SW 1271 (cell line): ENCODE measurements around the gene KLF3.
A peak's percentile ranks its signal among the peaks of the same experiment; 100 is the strongest.

Experiments
- DNase-seq, 2 experiments: peaks; one replicate each; lab custom pipeline; 2025; lab: John Stamatoyannopoulos, UW

KLF3 gene

GRCh38 chr4:38698176-38698575 lies 34.2 kb downstream of the KLF3 start:
- DNase-seq, result no peak

- no peak for DNase-seq
These were observed 35.1 kb downstream of the KLF3 start for GRCh38 chr4:38699112-38699511.

GRCh38 chr4:38703635-38704034 lies 39.6 kb downstream of the KLF3 start:
- no peak for DNase-seq

- no peak for DNase-seq
These were observed 40.7 kb downstream of the KLF3 start for GRCh38 chr4:38704622-38705154.

GRCh38 chr4:38706301-38706700 lies 42.3 kb downstream of the KLF3 start:
- no peak for DNase-seq

GRCh38 chr4:38710053-38710452 lies 46.1 kb downstream of the KLF3 start:
- DNase-seq, result no peak

GRCh38 chr4:38711066-38711465 lies 47.1 kb downstream of the KLF3 start:
- no peak for DNase-seq

- no peak for DNase-seq
These were observed 51.1 kb downstream of the KLF3 start for GRCh38 chr4:38715050-38715449.

GRCh38 chr4:38716256-38716655 lies 52.3 kb downstream of the KLF3 start:
- DNase-seq, result no peak

- DNase-seq, result no peak
These were observed 53.6 kb downstream of the KLF3 start for GRCh38 chr4:38717604-38718003.

GRCh38 chr4:38723114-38723513 lies 59.1 kb downstream of the KLF3 start:
- DNase-seq, result no peak

GRCh38 chr4:38723726-38724474 lies 59.9 kb downstream of the KLF3 start:
- peak in 1 of 2 experiments; percentile 10 for DNase-seq

- DNase-seq, result no peak
These were observed 60.4 kb downstream of the KLF3 start for GRCh38 chr4:38724475-38724808.

- DNase-seq, result no peak
These were observed 64.7 kb downstream of the KLF3 start for GRCh38 chr4:38728631-38729141.

- no peak for DNase-seq
These were observed 66.5 kb downstream of the KLF3 start for GRCh38 chr4:38730493-38730829.

- peak in 1 of 2 experiments; percentile 62 for DNase-seq
These were observed 67.0 kb downstream of the KLF3 start for GRCh38 chr4:38730830-38731646.

GRCh38 chr4:38733663-38734062 lies 69.7 kb downstream of the KLF3 start:
- no peak for DNase-seq

GRCh38 chr4:38734446-38734845 lies 70.4 kb downstream of the KLF3 start:
- DNase-seq, result no peak

GRCh38 chr4:38734911-38735310 lies 70.9 kb downstream of the KLF3 start:
- no peak for DNase-seq

GRCh38 chr4:38735870-38736269 lies 71.9 kb downstream of the KLF3 start:
- no peak for DNase-seq

- DNase-seq, result no peak
These were observed 75.2 kb downstream of the KLF3 start for GRCh38 chr4:38738940-38739803.

GRCh38 chr4:38740303-38740702 lies 76.3 kb downstream of the KLF3 start:
- no peak for DNase-seq
